SK-N-SH (cell line): ENCODE results near the gene HOXC6. TPM values are rescaled to one million over a fixed set of nuclear protein-coding genes. Genes with fewer than 3 reads are reported as not detected.

Experiments used
- CTCF ChIA-PET: fragments of 300-600, 350-600 bp; formaldehyde crosslinking; extraction: SDS; loops from one replicate; lab custom pipeline; 2021; lab: Yijun Ruan, JAX
- POLR2A ChIA-PET: fragments of 350-600 bp; sonication (Branson Sonifier 250); formaldehyde crosslinking; extraction: SDS; loops from one replicate; lab custom pipeline; 2020; ENCODE audit warnings: antibody characterized with exemption, inconsistent platforms; lab: Yijun Ruan, JAX
- DNase-seq: peaks from one replicate; pipeline ENCODE4 v3.0.0; 2012
- H2AFZ ChIP-seq: fragments of 200-600 bp; sonication (generic); 2 replicates; pipeline ENCODE4 v1.8.1; 2016; ENCODE audit warnings: antibody characterized with exemption, mild to moderate bottlenecking, low read depth
- H3F3A ChIP-seq: fragments of 200-600 bp; sonication (generic); replicated peaks from 2 replicates; pipeline ENCODE3; 2016; ENCODE audit warnings: antibody characterized with exemption, mild to moderate bottlenecking; ENCODE audit not compliant: insufficient read depth
- H3K27ac ChIP-seq, 2 experiments: fragments of 200-500 bp in 1 of 2; fragments of 200-600 bp in 1 of 2; sonication (Bioruptor generic) in 1 of 2; sonication (generic), shearing (Covaris generic) in 1 of 2; 2 replicates each; pipeline versions ENCODE4 v1.5.1 to v1.6.1; 2014 to 2016; ENCODE audit warnings: low read depth in 2 of 2, inconsistent platforms in 1 of 2, low read length in 1 of 2, mild to moderate bottlenecking in 1 of 2, mixed read lengths in 1 of 2
- H3K27me3 ChIP-seq: fragments of 200-600 bp; sonication (generic), shearing (Covaris generic); 2 replicates; pipeline ENCODE4 v1.6.1; 2016; ENCODE audit warnings: mixed run types; ENCODE audit not compliant: insufficient read depth
- H3K36me3 ChIP-seq, 2 experiments: fragments of 200-500 bp in 1 of 2; fragments of 200-600 bp in 1 of 2; sonication (Bioruptor generic) in 1 of 2; sonication (generic) in 1 of 2; replicated peaks in 1 of 2; 2 replicates each; pipeline versions ENCODE3 to v1.5.1; 2014 to 2016; ENCODE audit warnings: low read length in 1 of 2, mild to moderate bottlenecking in 1 of 2; ENCODE audit not compliant: insufficient read depth in 2 of 2, control insufficient read depth in 1 of 2
- H3K4me1 ChIP-seq, 2 experiments: fragments of 200-500 bp in 1 of 2; fragments of 200-600 bp in 1 of 2; sonication (Bioruptor generic) in 1 of 2; sonication (generic), shearing (Covaris generic) in 1 of 2; 2 replicates each; pipeline versions ENCODE4 v1.5.1 to v1.6.1; 2014 to 2016; ENCODE audit warnings: low read depth in 1 of 2, low read length in 1 of 2, mixed run types in 1 of 2; ENCODE audit not compliant: insufficient read depth in 2 of 2, control insufficient read depth in 1 of 2
- H3K4me2 ChIP-seq: fragments of 200-600 bp; sonication (generic), shearing (Covaris generic); 2 replicates; pipeline ENCODE4 v1.6.1; 2017; ENCODE audit warnings: mixed run types
- H3K4me3 ChIP-seq, 2 experiments: fragments of 200-500 bp in 1 of 2; fragments of 200-600 bp in 1 of 2; sonication (Bioruptor generic) in 1 of 2; sonication (generic), shearing (Covaris generic) in 1 of 2; 2 replicates each; pipeline versions ENCODE4 v1.5.1 to v1.8.1; 2014 to 2016; ENCODE audit warnings: low read depth in 2 of 2, inconsistent platforms in 1 of 2, low read length in 1 of 2, mild to moderate bottlenecking in 1 of 2, mixed read lengths in 1 of 2, moderate library complexity in 1 of 2
- H3K79me2 ChIP-seq: fragments of 200-600 bp; sonication (generic); 2 replicates; pipeline ENCODE4 v1.8.1; 2017; ENCODE audit warnings: mild to moderate bottlenecking; ENCODE audit not compliant: insufficient read depth
- H3K9ac ChIP-seq: fragments of 200-600 bp; sonication (generic); 2 replicates; pipeline ENCODE4 v1.6.1; 2017; ENCODE audit warnings: mixed run types
- H3K9me2 ChIP-seq: fragments of 200-600 bp; sonication (generic); 2 replicates; pipeline ENCODE4 v1.6.1; 2017; ENCODE audit warnings: mixed run types
- H3K9me3 ChIP-seq: fragments of 200-600 bp; sonication (generic); 2 replicates; pipeline ENCODE4 v1.6.1; 2017; ENCODE audit warnings: mixed run types, mild to moderate bottlenecking, moderate library complexity
- H4K20me1 ChIP-seq: fragments of 200-600 bp; sonication (generic); 2 replicates; pipeline ENCODE4 v1.6.1; 2017; ENCODE audit warnings: mild to moderate bottlenecking, mixed run types; ENCODE audit not compliant: insufficient read depth
- ELF1 ChIP-seq: IDR thresholded peaks from 2 replicates; pipeline ENCODE4 v1.4.0; 2012
- EZH2phosphoT487 ChIP-seq: fragments of 200-600 bp; sonication (generic); IDR thresholded peaks from 2 replicates; pipeline ENCODE4 v1.6.1; 2017; ENCODE audit warnings: low read depth, mixed run types, mild to moderate bottlenecking, antibody characterized with exemption, moderate library complexity, borderline replicate concordance
- FOSL2 ChIP-seq: IDR thresholded peaks from 2 replicates; pipeline ENCODE4 v1.4.0; 2012; ENCODE audit warnings: low read depth, mild to moderate bottlenecking, moderate library complexity, borderline replicate concordance
- GABPA ChIP-seq: IDR thresholded peaks from 2 replicates; pipeline ENCODE4 v1.4.0; 2012; ENCODE audit warnings: low read depth, mild to moderate bottlenecking
- GATA2 ChIP-seq: sonication (generic); formaldehyde crosslinking; IDR thresholded peaks from 2 replicates; pipeline ENCODE4 v1.5.0; 2020; ENCODE audit warnings: mild to moderate bottlenecking, missing genetic modification reagents
- IRF3 ChIP-seq: fragments of 150-350 bp; IDR thresholded peaks from 2 replicates; pipeline ENCODE4 v1.6.1; 2016; ENCODE audit warnings: mild to moderate bottlenecking, low read depth, low read length
- MXI1 ChIP-seq: IDR thresholded peaks from 2 replicates; pipeline ENCODE4 v1.6.1; 2012; ENCODE audit warnings: mild to moderate bottlenecking, low read depth, low read length, improper control_type of control experiment
- NRF1 ChIP-seq: IDR thresholded peaks from 2 replicates; pipeline ENCODE4 v1.6.1; 2012; ENCODE audit warnings: low read depth, mild to moderate bottlenecking, low read length
- PBX3 ChIP-seq: IDR thresholded peaks from 2 replicates; pipeline ENCODE4; 2012
- REST ChIP-seq: IDR thresholded peaks from 2 replicates; pipeline ENCODE4 v1.6.1; 2012; ENCODE audit warnings: mild to moderate bottlenecking, low read depth, low read length, moderate library complexity
- RFX5 ChIP-seq: IDR thresholded peaks from 2 replicates; pipeline ENCODE4 v1.6.1; 2012; ENCODE audit warnings: mild to moderate bottlenecking, improper control_type of control experiment, low read length
- SIN3A ChIP-seq: IDR thresholded peaks from 2 replicates; pipeline ENCODE4 v1.6.1; 2012; ENCODE audit warnings: low read depth, mild to moderate bottlenecking, low read length, moderate library complexity, borderline replicate concordance
- SMC3 ChIP-seq: IDR thresholded peaks from 2 replicates; pipeline ENCODE4 v1.6.1; 2012; ENCODE audit warnings: low read depth, low read length, improper control_type of control experiment
- TAF1 ChIP-seq: IDR thresholded peaks from 2 replicates; pipeline ENCODE4 v1.6.1; 2012; ENCODE audit warnings: low read depth, mild to moderate bottlenecking, low read length, moderate library complexity, borderline replicate concordance
- WGBS: methylation state at CpG from one replicate; pipeline ENCODE4 v1.1.6; 2017; ENCODE audit warnings: low lambda C conversion rate; 5-methylcytosine and 5-hydroxymethylcytosine counted together
- polyA plus RNA-seq, 3 experiments: library from polyadenylated mRNA; depleted of rRNA; stranded (reverse); fragments of >200 nt; gene quantifications; 2 replicates each; pipeline ENCODE4 v1.2.3, GENCODE V29; 2012
- TF ChIP-seq, protein P1 (sequence below): IDR thresholded peaks from 2 replicates; pipeline ENCODE4 v1.4.0; 2012; ENCODE audit warnings: low read depth, borderline replicate concordance

Gene HOXC6
- polyA plus RNA-seq, 1 of the 3 experiments (the other 2 are of a cell fraction) = 9.1 TPM

- Histone ChIP-seq H3K79me2 (no peaks in the 10 kb centered on the region), H3K27ac (no peak overlapping the region), H2AFZ (no peak overlapping the region), H3K4me3 (no peak overlapping the region), H4K20me1 (no peaks in the 10 kb centered on the region), H3K27me3 (no peaks in the 10 kb centered on the region), H3F3A (peaks cover 4% of the 10 kb centered on the region), H3K36me3 (no peaks in the 10 kb centered on the region), H3K9me3 (no peaks in the 10 kb centered on the region), H3K9me2 (no peaks in the 10 kb centered on the region), H3K9ac (no peak overlapping the region), H3K4me2 (no peak overlapping the region), H3K4me1 (peaks cover 8 to 12% of the 10 kb centered on the region in 2 experiments; a peak in 3 of 4 replicates)
- WGBS = 90% methylated on average over 4 of the region's 4 CpGs
- POLR2A ChIA-PET = interaction anchor here (0.7 kb wide), 1 partner anchor 9 kb away, joined by 3 read pairs; no protein-coding TSS in a partner anchor
- TF ChIP-seq, protein P1, sequence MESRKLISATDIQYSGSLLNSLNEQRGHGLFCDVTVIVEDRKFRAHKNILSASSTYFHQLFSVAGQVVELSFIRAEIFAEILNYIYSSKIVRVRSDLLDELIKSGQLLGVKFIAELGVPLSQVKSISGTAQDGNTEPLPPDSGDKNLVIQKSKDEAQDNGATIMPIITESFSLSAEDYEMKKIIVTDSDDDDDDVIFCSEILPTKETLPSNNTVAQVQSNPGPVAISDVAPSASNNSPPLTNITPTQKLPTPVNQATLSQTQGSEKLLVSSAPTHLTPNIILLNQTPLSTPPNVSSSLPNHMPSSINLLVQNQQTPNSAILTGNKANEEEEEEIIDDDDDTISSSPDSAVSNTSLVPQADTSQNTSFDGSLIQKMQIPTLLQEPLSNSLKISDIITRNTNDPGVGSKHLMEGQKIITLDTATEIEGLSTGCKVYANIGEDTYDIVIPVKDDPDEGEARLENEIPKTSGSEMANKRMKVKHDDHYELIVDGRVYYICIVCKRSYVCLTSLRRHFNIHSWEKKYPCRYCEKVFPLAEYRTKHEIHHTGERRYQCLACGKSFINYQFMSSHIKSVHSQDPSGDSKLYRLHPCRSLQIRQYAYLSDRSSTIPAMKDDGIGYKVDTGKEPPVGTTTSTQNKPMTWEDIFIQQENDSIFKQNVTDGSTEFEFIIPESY = no peak
- TF ChIP-seq FOSL2 = 0 out of 2 replicates have a peak, but pooled peaks have one; percentile 3
- CTCF ChIA-PET = no interaction called here
- DNase-seq = no peak
Observed at GRCh38 chr12:54068418-54069070, 40.3 kb downstream of the HOXC6 start.

DNA sequence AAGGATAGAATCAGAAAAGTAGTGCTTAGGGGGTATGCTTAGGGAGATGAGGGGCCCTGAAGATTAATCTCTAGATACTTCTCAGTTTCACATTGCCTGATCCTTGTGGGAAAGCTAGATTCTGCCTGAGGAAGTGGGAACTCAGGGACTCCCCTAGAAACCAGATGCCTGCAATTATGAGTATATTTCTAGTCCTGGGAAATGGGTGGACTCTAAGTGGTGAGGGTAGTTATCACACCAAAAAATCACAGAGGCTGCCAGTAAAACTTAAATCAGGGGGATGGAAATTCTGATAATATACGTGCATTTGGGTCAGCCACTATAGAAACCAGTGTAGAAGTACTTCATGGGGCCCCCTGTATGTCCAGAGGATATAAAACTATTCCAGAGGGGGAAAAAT lies 43.7 kb downstream of the HOXC6 start:
- Histone ChIP-seq H3K9me3 (no peaks in the 10 kb centered on the region), H3K4me1 (peaks cover 8 to 12% of the 10 kb centered on the region in 2 experiments; a peak in 3 of 4 replicates)
- peak; percentile 68 for DNase-seq
- POLR2A ChIA-PET = no interaction called here
- TF ChIP-seq GABPA = no peak
- TF ChIP-seq EZH2phosphoT487 = no peak
- no peak for TF ChIP-seq FOSL2
- no peak for TF ChIP-seq IRF3
- no peak for TF ChIP-seq GATA2 (CRISPR knock-in tag)
- no peak for TF ChIP-seq MXI1
- TF ChIP-seq RFX5 = no peak
- TF ChIP-seq ELF1 = no peak
- no peak for TF ChIP-seq SMC3
- TF ChIP-seq PBX3 = no peak
- TF ChIP-seq REST = no peak
- TF ChIP-seq TAF1 = no peak
- no peak for TF ChIP-seq SIN3A
- TF ChIP-seq NRF1 = no peak
- TF ChIP-seq, all 33 proteins: peak for 0
- no peak overlapping the region for H3K4me2 ChIP-seq
- H2AFZ ChIP-seq = no peak overlapping the region
- no peaks in the 10 kb centered on the region for H3F3A ChIP-seq
- no peaks in the 10 kb centered on the region for H3K79me2 ChIP-seq
- no peaks in the 10 kb centered on the region for H3K9me2 ChIP-seq
- no peaks in the 10 kb centered on the region for H4K20me1 ChIP-seq
- 50% methylated on average over 1 of the region's 1 CpG for whole genome bisulfite sequencing
- CTCF ChIA-PET = interaction anchor here (0.7 to 1.9 kb wide), 4 partner anchors 39 to 129 kb away, joined by 3 to 4 read pairs (median 4); partner anchors contain the start of gene HOXC5
- H3K27ac ChIP-seq = peak overlapping the region in 1 of 2 experiments; percentile 75; a peak in 2 of 4 replicates
- no peaks in the 10 kb centered on the region for H3K36me3 ChIP-seq
- no peak overlapping the region for H3K9ac ChIP-seq
- no peak overlapping the region for H3K4me3 ChIP-seq
- H3K27me3 ChIP-seq = no peaks in the 10 kb centered on the region
